SU-DHL-6 (cell line): ENCODE results near the gene THEMIS.

ENCODE experiments used
- H2AFZ ChIP-seq: fragments of 200-600 bp; sonication (generic); 2 replicates; pipeline ENCODE4 v1.6.1; 2014; ENCODE audit warnings: low read depth, mild to moderate bottlenecking, moderate library complexity, mixed read lengths, antibody characterized with exemption, low read length; ENCODE audit not compliant: severe bottlenecking
- H3F3A ChIP-seq: fragments of 200-600 bp; shearing (Covaris generic); 2 replicates; pipeline ENCODE4 v1.6.0; 2016; ENCODE audit warnings: antibody characterized with exemption, mild to moderate bottlenecking; ENCODE audit not compliant: insufficient read depth
- H3K27ac ChIP-seq: fragments of 200-600 bp; sonication (generic); 2 replicates; pipeline ENCODE4 v1.5.1; 2016; ENCODE audit warnings: low read depth, mild to moderate bottlenecking, low read length, moderate library complexity, mixed read lengths
- H3K27me3 ChIP-seq: fragments of 200-600 bp; sonication (generic), shearing (Covaris generic); 2 replicates; pipeline ENCODE4 v1.6.0; 2014; ENCODE audit warnings: mild to moderate bottlenecking, low read length
- H3K36me3 ChIP-seq: fragments of 200-600 bp; sonication (generic); 2 replicates; pipeline ENCODE4 v1.6.1; 2014; ENCODE audit warnings: mild to moderate bottlenecking, low read length, mixed read lengths
- H3K4me2 ChIP-seq: fragments of 300-600, 200-600 bp; shearing (Covaris generic), sonication (generic); 2 replicates; pipeline ENCODE4 v1.6.0; 2014; ENCODE audit warnings: low read length, low read depth, mild to moderate bottlenecking; ENCODE audit not compliant: poor library complexity, severe bottlenecking
- H3K4me3 ChIP-seq: fragments of 200-600 bp; sonication (generic); 2 replicates; pipeline ENCODE4 v1.5.1; 2014; ENCODE audit warnings: antibody characterized with exemption, low read length, mild to moderate bottlenecking, mixed read lengths; ENCODE audit not compliant: insufficient read depth, poor library complexity, severe bottlenecking
- H3K79me2 ChIP-seq: fragments of 200-600 bp; sonication (generic); 2 replicates; pipeline ENCODE4 v1.6.1; 2014; ENCODE audit warnings: mild to moderate bottlenecking, low read length, moderate library complexity; ENCODE audit not compliant: insufficient read depth
- H3K9ac ChIP-seq: fragments of 200-600 bp; sonication (generic); 2 replicates; pipeline ENCODE4 v1.7.0; 2014; ENCODE audit warnings: mild to moderate bottlenecking, low read length
- H3K9me2 ChIP-seq: fragments of 200-600 bp; sonication (generic); replicated peaks from 2 replicates; pipeline ENCODE4 v1.6.1; 2014; ENCODE audit warnings: low read length; ENCODE audit not compliant: insufficient read depth
- H3K9me3 ChIP-seq: fragments of 200-600 bp; sonication (generic); 2 replicates; pipeline ENCODE4 v1.6.1; 2014; ENCODE audit warnings: low read length, mixed read lengths; ENCODE audit not compliant: insufficient read depth
- H4K20me1 ChIP-seq: fragments of 200-600 bp; sonication (generic); 2 replicates; pipeline ENCODE4 v1.6.1; 2014; ENCODE audit warnings: low read depth, mild to moderate bottlenecking, antibody characterized with exemption, low read length, moderate library complexity, mixed read lengths
- CTCF ChIP-seq: fragments of 200-600 bp; sonication (generic); IDR thresholded peaks from one replicate; pipeline ENCODE4 v1.5.1; 2017; ENCODE audit warnings: antibody characterized with exemption, mild to moderate bottlenecking, low read length, moderate library complexity; ENCODE audit not compliant: insufficient read depth, poor library complexity, severe bottlenecking
- EZH2phosphoT487 ChIP-seq: fragments of 200-600 bp; sonication (generic), shearing (Covaris generic); conservative IDR thresholded peaks from 2 replicates; pipeline ENCODE4 v1.6.1; 2018; ENCODE audit warnings: mild to moderate bottlenecking, antibody characterized with exemption, low read length, moderate library complexity, mixed read lengths

The THEMIS gene

GRCh38 chr6:127718694-127719093, 182.2 kb downstream of the THEMIS start:
- TF ChIP-seq EZH2phosphoT487, result no peak
- TF ChIP-seq CTCF, result no peak
- no peaks in the 10 kb centered on the region for H4K20me1 ChIP-seq
- H3K27ac ChIP-seq, result no peak overlapping the region
- H2AFZ ChIP-seq, result no peak overlapping the region
- no peaks in the 10 kb centered on the region for H3K79me2 ChIP-seq
- H3K9me3 ChIP-seq, result no peaks in the 10 kb centered on the region
- no peaks in the 10 kb centered on the region for H3K36me3 ChIP-seq
- H3F3A ChIP-seq, result no peaks in the 10 kb centered on the region
- no peaks in the 10 kb centered on the region for H3K27me3 ChIP-seq
- no peak overlapping the region for H3K4me2 ChIP-seq
- no peak overlapping the region for H3K4me3 ChIP-seq
- no peaks in the 10 kb centered on the region for H3K9me2 ChIP-seq
- no peak overlapping the region for H3K9ac ChIP-seq

GRCh38 chr6:127717384-127717783, 183.5 kb downstream of the THEMIS start:
- Histone ChIP-seq H3F3A (no peaks in the 10 kb centered on the region), H3K4me2 (no peak overlapping the region), H3K9me2 (no peaks in the 10 kb centered on the region), H3K36me3 (no peaks in the 10 kb centered on the region), H3K79me2 (no peaks in the 10 kb centered on the region), H3K9ac (no peak overlapping the region), H3K27ac (no peak overlapping the region), H2AFZ (no peak overlapping the region), H3K4me3 (no peak overlapping the region), H3K9me3 (no peaks in the 10 kb centered on the region), H4K20me1 (no peaks in the 10 kb centered on the region), H3K27me3 (no peaks in the 10 kb centered on the region)
- TF ChIP-seq EZH2phosphoT487 (no peak), CTCF (no peak)

GRCh38 chr6:127716465-127716864, 184.4 kb downstream of the THEMIS start:
- H3K4me2 ChIP-seq, result no peak overlapping the region
- H3K9me3 ChIP-seq, result no peaks in the 10 kb centered on the region
- no peaks in the 10 kb centered on the region for H3K79me2 ChIP-seq
- no peak overlapping the region for H3K4me3 ChIP-seq
- no peak overlapping the region for H2AFZ ChIP-seq
- H3F3A ChIP-seq, result no peaks in the 10 kb centered on the region
- no peak overlapping the region for H3K27ac ChIP-seq
- no peak overlapping the region for H3K9ac ChIP-seq
- no peaks in the 10 kb centered on the region for H3K27me3 ChIP-seq
- no peaks in the 10 kb centered on the region for H3K36me3 ChIP-seq
- H4K20me1 ChIP-seq, result no peaks in the 10 kb centered on the region
- H3K9me2 ChIP-seq, result no peaks in the 10 kb centered on the region
- TF ChIP-seq EZH2phosphoT487 (no peak), CTCF (no peak)

- Histone ChIP-seq H3F3A (no peaks in the 10 kb centered on the region), H3K36me3 (no peaks in the 10 kb centered on the region), H3K27me3 (no peaks in the 10 kb centered on the region), H4K20me1 (no peaks in the 10 kb centered on the region), H3K9me2 (no peaks in the 10 kb centered on the region), H3K4me3 (no peak overlapping the region), H3K9me3 (no peaks in the 10 kb centered on the region), H3K4me2 (no peak overlapping the region), H3K79me2 (no peaks in the 10 kb centered on the region), H3K27ac (no peak overlapping the region), H2AFZ (no peak overlapping the region), H3K9ac (no peak overlapping the region)
- TF ChIP-seq EZH2phosphoT487, result no peak
- no peak for TF ChIP-seq CTCF
Measured at GRCh38 chr6:127710668-127711067, 190.2 kb downstream of the THEMIS start.
